ENCODE measurements around the gene BRME1.

BRME1 gene

GRCh38 chr19:13899912-13900584 lies 5.9 kb downstream of the BRME1 start:
- Mint-ChIP-seq H3K9me3 (no peaks in the 10 kb centered on the region), H3K27me3 (ENCODE audit: low read depth, poor library complexity) (peaks cover 4% of the 10 kb centered on the region), H3K4me3 (no peak overlapping the region), H3K27ac (peak overlapping the region; percentile 47), H3K4me1 (peaks cover 7% of the 10 kb centered on the region), H3K36me3 (ENCODE audit: low read depth) (no peaks in the 10 kb centered on the region)
- TF ChIP-seq CTCF (IDR thresholded peaks at IDR 0.05), result no peak
- no peak for DNase-seq

- H3K36me3 Mint-ChIP-seq (ENCODE audit: low read depth), result no peaks in the 10 kb centered on the region
- H3K27me3 Mint-ChIP-seq (ENCODE audit: low read depth, poor library complexity), result peaks cover 4% of the 10 kb centered on the region
- TF ChIP-seq CTCF (IDR thresholded peaks at IDR 0.05), result no peak
- no peak for DNase-seq
- no peak overlapping the region for H3K4me3 Mint-ChIP-seq
- H3K9me3 Mint-ChIP-seq, result no peaks in the 10 kb centered on the region
- H3K27ac Mint-ChIP-seq, result no peak overlapping the region
- peaks cover 7% of the 10 kb centered on the region for H3K4me1 Mint-ChIP-seq
Observed at GRCh38 chr19:13899393-13899792, 6.5 kb downstream of the BRME1 start.

- peaks cover 4% of the 10 kb centered on the region for H3K36me3 Mint-ChIP-seq (ENCODE audit: low read depth)
- DNase-seq, result no peak
- H3K4me1 Mint-ChIP-seq, result peaks cover 12% of the 10 kb centered on the region
- TF ChIP-seq CTCF (IDR thresholded peaks at IDR 0.05), result no peak
- no peak overlapping the region for H3K4me3 Mint-ChIP-seq
- peaks cover 4% of the 10 kb centered on the region for H3K27me3 Mint-ChIP-seq (ENCODE audit: low read depth, poor library complexity)
- no peaks in the 10 kb centered on the region for H3K9me3 Mint-ChIP-seq
- H3K27ac Mint-ChIP-seq, result no peak overlapping the region
Observed at GRCh38 chr19:13896227-13896626, 9.7 kb downstream of the BRME1 start.

- Mint-ChIP-seq H3K4me3 (no peak overlapping the region), H3K27ac (no peak overlapping the region), H3K4me1 (peaks cover 5% of the 10 kb centered on the region), H3K36me3 (ENCODE audit: low read depth) (peaks cover 4% of the 10 kb centered on the region), H3K9me3 (no peaks in the 10 kb centered on the region), H3K27me3 (ENCODE audit: low read depth, poor library complexity) (peaks cover 4% of the 10 kb centered on the region)
- no peak for DNase-seq
- TF ChIP-seq CTCF (IDR thresholded peaks at IDR 0.05), result no peak
Observed at GRCh38 chr19:13894552-13894951, 11.4 kb downstream of the BRME1 start.

- peaks cover 5% of the 10 kb centered on the region for H3K4me1 Mint-ChIP-seq
- TF ChIP-seq CTCF (IDR thresholded peaks at IDR 0.05), result no peak
- H3K27ac Mint-ChIP-seq, result peak overlapping the region; percentile 55
- H3K9me3 Mint-ChIP-seq, result no peaks in the 10 kb centered on the region
- H3K4me3 Mint-ChIP-seq, result no peak overlapping the region
- no peak for DNase-seq
- peaks cover 4% of the 10 kb centered on the region for H3K36me3 Mint-ChIP-seq (ENCODE audit: low read depth)
- peaks cover 4% of the 10 kb centered on the region for H3K27me3 Mint-ChIP-seq (ENCODE audit: low read depth, poor library complexity)
Observed at GRCh38 chr19:13892870-13893269, 13.0 kb downstream of the BRME1 start.

GRCh38 chr19:13890136-13890535 lies 15.8 kb downstream of the BRME1 start:
- TF ChIP-seq CTCF (IDR thresholded peaks at IDR 0.05), result no peak
- H3K27me3 Mint-ChIP-seq (ENCODE audit: low read depth, poor library complexity), result no peaks in the 10 kb centered on the region
- no peak for DNase-seq

More at GRCh38 chr19:13890136-13890535, 15.8 kb downstream of the BRME1 start:
- Mint-ChIP-seq H3K4me3 (no peak overlapping the region), H3K9me3 (no peaks in the 10 kb centered on the region), H3K27ac (no peak overlapping the region), H3K36me3 (ENCODE audit: low read depth) (peaks cover 4% of the 10 kb centered on the region), H3K4me1 (peaks cover 5% of the 10 kb centered on the region)
